Sigmoid colon (tissue), 7 donors: ENCODE results near the gene PRTFDC1. TPM values are rescaled to one million over a fixed set of nuclear protein-coding genes. Genes with fewer than 3 reads are reported as not detected.

Experiments used
- DNase-seq: peaks from one replicate; pipeline ENCODE4 v3.0.0-alpha.2; 2019
- H3K27ac ChIP-seq, 4 donors: fragments of 200-600 bp; sonication (generic); one replicate each; pipeline ENCODE4 v1.5.1; 2016 to 2019; ENCODE audit warnings: mild to moderate bottlenecking in 1 of 4
- H3K27me3 ChIP-seq, 3 donors: fragments of 200-600 bp; sonication (generic); one replicate each; pipeline ENCODE4 v1.5.1; 2019; ENCODE audit warnings: mild to moderate bottlenecking in 1 of 3
- H3K36me3 ChIP-seq, 4 donors: fragments of 200-600 bp; sonication (generic); one replicate each; pipeline ENCODE4 v1.5.1; 2016 to 2019
- H3K4me1 ChIP-seq, 4 donors: fragments of 200-600 bp; sonication (generic); one replicate each; pipeline ENCODE4 v1.5.1; 2017 to 2019
- H3K4me3 ChIP-seq, 4 donors: fragments of 200-600 bp; sonication (generic); one replicate each; pipeline ENCODE4 v1.5.1; 2017 to 2019; ENCODE audit warnings: mild to moderate bottlenecking in 2 of 4, moderate library complexity in 1 of 4
- H3K9me3 ChIP-seq, 4 donors: fragments of 200-600 bp in 3 of 4; sonication (generic) in 3 of 4; one replicate each; pipeline versions ENCODE4 v1.5.1 to v1.6.1; 2013 to 2019
- EP300 ChIP-seq, 4 donors: sonication (generic); formaldehyde crosslinking; IDR thresholded peaks; one replicate each; pipeline ENCODE4 v1.6.1; 2017; ENCODE audit warnings: antibody characterized with exemption in 4 of 4
- POLR2A ChIP-seq, 2 donors: fragments of 450-650 bp; IDR thresholded peaks; one replicate each; pipeline ENCODE4 v1.6.1; 2016; ENCODE audit warnings: antibody characterized with exemption in 2 of 2, mild to moderate bottlenecking in 2 of 2, moderate library complexity in 2 of 2
- POLR2AphosphoS5 ChIP-seq, 4 donors: sonication (generic); formaldehyde crosslinking; IDR thresholded peaks; one replicate each; pipeline ENCODE4 v1.6.1; 2017; ENCODE audit warnings: antibody characterized with exemption in 4 of 4
- WGBS, 2 donors: extraction: QIAGEN DNeasy Blood & Tissue Kit; methylation state at CpG; one replicate each; pipeline ENCODE4 v1.1.7; 2013; 5-methylcytosine and 5-hydroxymethylcytosine counted together
- intact Hi-C: fragments of 100-400 bp; cut with DNase I; formaldehyde crosslinking; loops from one replicate; pipeline ENCODE4 v1.15.1; 2023
- polyA plus RNA-seq, 3 donors: library from polyadenylated mRNA; stranded (reverse); fragments of 200-250 nt; gene quantifications; one replicate each; pipeline ENCODE4 v1.2.3, GENCODE V29; 2013
- total RNA-seq, 4 donors: library from RNA; depleted of rRNA; stranded (reverse); fragments of >200 nt; gene quantifications; one replicate each; pipeline ENCODE4 v1.1.0, GENCODE V29; 2016
- TF ChIP-seq, protein P1 (sequence below), 4 experiments: fragments of 450-650 bp in 3 of 4; fragments of 200-600 bp in 1 of 4; IDR thresholded peaks; one replicate each; pipeline ENCODE4 v1.5.1; 2016 to 2019; ENCODE audit warnings: antibody characterized with exemption in 4 of 4, mild to moderate bottlenecking in 3 of 4, moderate library complexity in 2 of 4
- donor health status: healthy with polysubstance abuse.
- donor health status: Bipolar disorder and iron deficiency.
- donor health status: healthy.

PRTFDC1 gene
- total and polyA plus RNA-seq, 7 donors: 6.0 to 17.2 (median 9.6) TPM

DNA sequence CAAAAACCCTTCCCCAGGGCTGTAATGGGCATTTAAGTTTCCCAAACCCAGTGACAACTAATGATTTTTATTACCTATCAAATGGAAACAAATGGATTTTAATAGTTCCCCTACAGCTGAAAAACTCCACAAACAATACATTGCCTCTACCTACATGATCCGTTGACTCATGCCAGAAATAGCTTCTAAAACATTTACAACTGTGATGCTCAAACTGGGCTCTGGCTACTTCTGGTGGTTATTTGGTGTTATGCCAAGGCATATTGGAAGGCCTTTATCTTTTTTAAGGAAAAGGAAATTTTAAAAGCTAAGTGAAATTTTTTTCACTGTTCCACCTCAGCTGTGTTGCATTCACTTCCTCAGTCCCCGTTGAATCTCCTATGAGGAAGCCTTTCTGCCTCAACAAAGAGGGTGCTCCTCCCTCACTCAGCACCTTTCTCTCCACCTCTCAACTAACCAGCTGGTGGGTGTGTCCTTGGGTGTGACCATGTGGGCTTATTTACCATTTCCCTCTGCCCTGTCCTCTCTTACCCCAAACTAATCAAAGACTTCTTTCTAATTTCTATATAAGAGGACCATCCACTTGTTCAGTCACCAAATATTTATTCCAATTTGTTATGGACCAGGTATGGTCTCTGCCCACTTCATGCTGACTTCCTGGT, 82.9 kb downstream of the PRTFDC1 start:
- H3K36me3 ChIP-seq: no peaks in the 10 kb centered on the region
- H3K27me3 ChIP-seq: no peaks in the 10 kb centered on the region
- WGBS, 2 donors: 15 to 43% methylated on average over 2 of the region's 2 CpGs
- TF ChIP-seq POLR2A (IDR thresholded peaks at IDR 0.05) (no peak), POLR2AphosphoS5 (IDR thresholded peaks at IDR 0.05) (no peak), EP300 (IDR thresholded peaks at IDR 0.05) (no peak)
- TF ChIP-seq, protein P1, sequence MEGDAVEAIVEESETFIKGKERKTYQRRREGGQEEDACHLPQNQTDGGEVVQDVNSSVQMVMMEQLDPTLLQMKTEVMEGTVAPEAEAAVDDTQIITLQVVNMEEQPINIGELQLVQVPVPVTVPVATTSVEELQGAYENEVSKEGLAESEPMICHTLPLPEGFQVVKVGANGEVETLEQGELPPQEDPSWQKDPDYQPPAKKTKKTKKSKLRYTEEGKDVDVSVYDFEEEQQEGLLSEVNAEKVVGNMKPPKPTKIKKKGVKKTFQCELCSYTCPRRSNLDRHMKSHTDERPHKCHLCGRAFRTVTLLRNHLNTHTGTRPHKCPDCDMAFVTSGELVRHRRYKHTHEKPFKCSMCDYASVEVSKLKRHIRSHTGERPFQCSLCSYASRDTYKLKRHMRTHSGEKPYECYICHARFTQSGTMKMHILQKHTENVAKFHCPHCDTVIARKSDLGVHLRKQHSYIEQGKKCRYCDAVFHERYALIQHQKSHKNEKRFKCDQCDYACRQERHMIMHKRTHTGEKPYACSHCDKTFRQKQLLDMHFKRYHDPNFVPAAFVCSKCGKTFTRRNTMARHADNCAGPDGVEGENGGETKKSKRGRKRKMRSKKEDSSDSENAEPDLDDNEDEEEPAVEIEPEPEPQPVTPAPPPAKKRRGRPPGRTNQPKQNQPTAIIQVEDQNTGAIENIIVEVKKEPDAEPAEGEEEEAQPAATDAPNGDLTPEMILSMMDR (IDR thresholded peaks at IDR 0.05): no peak
- no peak overlapping the region for H3K27ac ChIP-seq
- no peak overlapping the region for H3K4me3 ChIP-seq
- peaks cover 0 to 19% (median 8%) of the 10 kb centered on the region in 4 donors for H3K4me1 ChIP-seq
- intact Hi-C loops: no loop called here
- no peak for DNase-seq
- no peaks in the 10 kb centered on the region for H3K9me3 ChIP-seq

DNA sequence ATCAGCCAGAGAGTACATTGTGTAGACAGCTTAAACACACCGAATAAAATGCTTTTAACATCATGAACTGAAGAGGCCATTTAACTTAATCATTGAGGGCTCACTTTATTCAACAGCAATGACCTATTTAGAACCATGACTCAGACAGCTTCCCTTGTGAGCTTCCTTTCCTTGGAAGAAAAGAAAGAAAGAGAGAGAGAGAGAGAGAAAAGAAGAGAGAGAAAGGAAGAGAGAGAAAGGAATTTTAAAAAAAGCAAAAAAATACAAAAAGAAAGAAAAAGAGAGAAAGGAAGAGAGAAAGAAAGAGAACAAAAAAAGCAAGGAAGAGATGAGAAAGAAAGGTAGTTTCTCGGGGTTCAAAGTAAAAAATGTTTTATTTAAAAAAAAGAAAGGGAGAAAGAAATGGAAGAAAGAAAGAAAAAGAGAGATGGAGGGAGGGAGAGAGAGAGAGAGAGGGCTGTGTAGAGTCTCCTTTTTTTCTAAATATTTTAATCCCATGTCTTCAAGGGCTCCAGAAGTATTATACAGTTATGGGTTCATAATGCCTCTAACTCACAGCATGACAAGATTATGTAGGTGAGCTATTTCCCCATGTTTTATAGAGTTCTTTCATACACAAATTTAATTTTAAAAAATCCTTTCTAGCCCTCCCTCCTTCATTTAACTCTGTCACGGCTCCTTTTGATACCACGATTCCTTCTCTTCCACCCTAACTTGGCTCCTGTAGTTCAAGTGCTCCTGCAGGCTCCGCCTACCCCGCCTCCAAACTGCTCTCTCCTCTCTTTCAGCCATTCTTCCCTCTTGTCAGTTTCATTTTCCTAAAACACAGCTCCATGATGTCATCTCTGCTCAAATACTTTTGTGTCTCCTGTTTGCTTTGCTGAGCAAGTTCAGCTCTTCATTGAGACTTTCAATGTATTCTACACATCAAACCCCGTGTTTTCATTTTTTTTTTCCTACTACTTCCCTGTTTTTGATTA, 85.5 kb downstream of the PRTFDC1 start:
- peak; percentile 74 for DNase-seq
- TF ChIP-seq POLR2A (IDR thresholded peaks at IDR 0.05): no peak
- peak in 1 of 4 donors; percentile 21 for TF ChIP-seq POLR2AphosphoS5 (IDR thresholded peaks at IDR 0.05)
- 38 to 58% methylated on average over 7 of the region's 7 CpGs for WGBS, 2 donors
- Histone ChIP-seq H3K4me3 (peak overlapping the region in 1 of 4 donors; percentile 12), H3K27me3 (no peaks in the 10 kb centered on the region), H3K4me1 (peaks cover 0 to 19% (median 8%) of the 10 kb centered on the region in 4 donors), H3K27ac (peak overlapping the region; percentile 12 to 44 (median 32)), H3K36me3 (no peaks in the 10 kb centered on the region), H3K9me3 (no peaks in the 10 kb centered on the region)
- intact Hi-C loops: no loop called here

DNA sequence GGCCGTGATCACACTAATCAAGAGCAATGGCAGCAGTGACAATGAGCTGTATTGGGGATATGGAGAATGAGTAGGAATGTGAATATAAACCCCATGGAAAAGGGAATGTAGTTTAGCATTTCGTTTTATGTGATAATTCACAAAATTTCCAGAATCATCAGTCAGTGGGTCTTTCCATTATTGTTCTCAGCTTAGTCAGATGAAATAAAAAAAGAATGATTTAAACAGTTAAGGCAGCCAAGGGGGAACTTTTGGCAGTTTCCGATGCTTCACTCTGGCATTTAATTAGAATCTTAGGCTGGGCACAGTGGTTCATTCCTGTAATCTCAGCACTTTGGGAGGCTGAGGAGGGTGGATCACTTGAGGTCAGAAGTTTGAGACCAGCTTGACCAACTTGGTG, 86.6 kb downstream of the PRTFDC1 start:
- 90 to 97% methylated on average over 3 of the region's 3 CpGs for WGBS, 2 donors
- no peaks in the 10 kb centered on the region for H3K9me3 ChIP-seq
- DNase-seq: no peak
- H3K4me1 ChIP-seq: peaks cover 0 to 19% (median 8%) of the 10 kb centered on the region in 4 donors
- H3K27ac ChIP-seq: no peak overlapping the region
- TF ChIP-seq EP300 (IDR thresholded peaks at IDR 0.05) (no peak), POLR2AphosphoS5 (IDR thresholded peaks at IDR 0.05) (no peak), POLR2A (IDR thresholded peaks at IDR 0.05) (no peak)
- TF ChIP-seq, protein P1 (IDR thresholded peaks at IDR 0.05): no peak
- H3K36me3 ChIP-seq: no peaks in the 10 kb centered on the region
- H3K4me3 ChIP-seq: no peak overlapping the region
- H3K27me3 ChIP-seq: no peaks in the 10 kb centered on the region
- intact Hi-C loops: no loop called here

DNA sequence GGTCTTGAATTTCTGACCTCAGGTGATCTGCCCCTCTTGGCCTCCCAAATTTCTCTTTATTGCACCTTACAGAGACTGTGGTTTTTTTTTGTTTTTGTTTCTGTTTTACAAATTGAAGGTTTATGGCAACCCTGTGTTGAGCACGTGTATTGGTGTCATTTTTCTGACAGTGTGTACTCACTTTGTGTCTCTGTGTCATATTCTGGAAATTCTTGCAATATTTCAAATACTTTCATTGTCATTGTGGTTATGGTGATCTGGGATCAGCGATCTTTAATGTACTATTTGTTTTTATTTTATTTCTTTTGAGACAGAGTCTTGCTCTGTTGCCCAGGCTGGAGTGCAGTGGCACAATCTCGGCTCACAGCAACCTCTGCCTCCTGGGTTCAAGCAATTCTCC, 89.8 kb downstream of the PRTFDC1 start:
- Histone ChIP-seq H3K4me3 (no peak overlapping the region), H3K27ac (no peak overlapping the region), H3K4me1 (peaks cover 0 to 6% (median 0%) of the 10 kb centered on the region in 4 donors), H3K9me3 (no peaks in the 10 kb centered on the region), H3K36me3 (no peaks in the 10 kb centered on the region), H3K27me3 (no peaks in the 10 kb centered on the region)
- intact Hi-C loops: no loop called here
- TF ChIP-seq, protein P1 (IDR thresholded peaks at IDR 0.05): no peak
- 91 to 92% methylated on average over 3 of the region's 3 CpGs for WGBS, 2 donors
- no peak for DNase-seq
